ENCODE results near the gene VWA1.

VWA1 gene

DNA sequence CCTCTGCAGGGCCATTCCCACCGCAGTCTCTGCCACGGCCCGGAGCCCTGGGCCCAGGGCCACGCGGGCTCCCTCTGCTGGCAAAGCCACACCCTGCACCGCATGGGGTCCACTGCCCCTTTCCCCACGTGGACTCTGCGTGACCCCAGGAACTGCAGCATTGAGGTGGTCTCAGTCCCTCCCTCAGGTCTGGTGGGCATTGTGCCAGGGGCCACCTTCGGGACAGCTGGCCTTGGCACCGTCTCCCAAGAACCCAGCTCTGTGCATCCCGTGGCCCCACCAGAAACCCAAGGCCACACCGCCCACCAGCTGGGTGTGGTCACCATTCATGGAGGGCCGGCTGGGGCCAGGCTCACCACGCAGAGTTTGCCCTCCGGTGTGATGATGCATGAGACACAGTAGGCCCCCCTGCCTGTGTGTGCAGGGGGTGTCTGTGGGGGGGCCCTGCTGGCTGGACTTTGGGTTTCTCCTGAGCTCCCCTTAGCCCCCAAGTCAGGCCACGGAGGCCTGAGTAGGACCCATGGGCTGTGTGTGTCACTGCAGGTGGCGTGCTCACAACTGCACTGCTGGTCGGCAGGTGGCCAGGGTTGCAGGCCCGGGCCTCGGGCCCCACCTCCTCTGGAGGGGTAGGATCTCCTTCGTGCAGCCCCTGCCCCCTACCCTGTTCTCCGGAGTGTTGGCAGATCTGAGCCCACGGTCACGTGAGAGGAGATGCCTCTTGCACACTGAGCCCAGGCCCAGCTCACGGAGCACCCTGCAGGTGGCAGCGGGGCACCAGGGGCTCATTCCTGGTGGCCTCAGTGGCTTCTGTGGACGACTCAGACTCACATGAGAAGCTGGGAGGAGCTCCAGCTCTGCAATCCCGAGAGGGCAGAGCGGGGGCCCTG is 5.8 kb downstream of the VWA1 start (continued):
- TF ChIP-seq ZFP69B (tag by site-specific recombination; IDR thresholded peaks at IDR 0.05) (peak; percentile 92), YY2 (tag by site-specific recombination; IDR thresholded peaks at IDR 0.05) (0 out of 2 replicates have a peak, but pooled peaks have one; percentile 24), KLF1 (tag by site-specific recombination; IDR thresholded peaks at IDR 0.05) (peak; percentile 96), ZNF514 (tag by site-specific recombination; IDR thresholded peaks at IDR 0.05) (no peak), ZBTB48 (tag by site-specific recombination; IDR thresholded peaks at IDR 0.05) (peak; percentile 47; the same call in 1 of the 2 replicates), ZNF626 (tag by site-specific recombination; IDR thresholded peaks at IDR 0.05) (no peak), ZNF530 (tag by site-specific recombination; IDR thresholded peaks at IDR 0.05; ENCODE audit: low read depth) (no peak), ZNF785 (tag by site-specific recombination; IDR thresholded peaks at IDR 0.05) (0 out of 2 replicates have a peak, but pooled peaks have one; percentile 17), ZNF830 (tag by site-specific recombination; IDR thresholded peaks at IDR 0.05; ENCODE audit: low read depth) (no peak), ZIC2 (tag by site-specific recombination; IDR thresholded peaks at IDR 0.05) (peak; percentile 76), ZNF521 (tag by site-specific recombination; IDR thresholded peaks at IDR 0.05) (no peak), ZNF302 (tag by site-specific recombination; IDR thresholded peaks at IDR 0.05; ENCODE audit: low read depth) (no peak), ZNF561 (tag by site-specific recombination; IDR thresholded peaks at IDR 0.05; ENCODE audit: borderline replicate concordance) (no peak), KLF10 (tag by site-specific recombination; IDR thresholded peaks at IDR 0.05) (no peak), ZNF76 (tag by site-specific recombination; IDR thresholded peaks at IDR 0.05; ENCODE audit: borderline replicate concordance, low read depth) (no peak), ZNF175 (tag by site-specific recombination; IDR thresholded peaks at IDR 0.05) (no peak), ZNF473 (tag by site-specific recombination; IDR thresholded peaks at IDR 0.05) (no peak), ZNF544 (tag by site-specific recombination; IDR thresholded peaks at IDR 0.05) (no peak), ZBTB8A (tag by site-specific recombination; IDR thresholded peaks at IDR 0.05) (peak; percentile 51)
- TF ChIP-seq, protein P1, sequence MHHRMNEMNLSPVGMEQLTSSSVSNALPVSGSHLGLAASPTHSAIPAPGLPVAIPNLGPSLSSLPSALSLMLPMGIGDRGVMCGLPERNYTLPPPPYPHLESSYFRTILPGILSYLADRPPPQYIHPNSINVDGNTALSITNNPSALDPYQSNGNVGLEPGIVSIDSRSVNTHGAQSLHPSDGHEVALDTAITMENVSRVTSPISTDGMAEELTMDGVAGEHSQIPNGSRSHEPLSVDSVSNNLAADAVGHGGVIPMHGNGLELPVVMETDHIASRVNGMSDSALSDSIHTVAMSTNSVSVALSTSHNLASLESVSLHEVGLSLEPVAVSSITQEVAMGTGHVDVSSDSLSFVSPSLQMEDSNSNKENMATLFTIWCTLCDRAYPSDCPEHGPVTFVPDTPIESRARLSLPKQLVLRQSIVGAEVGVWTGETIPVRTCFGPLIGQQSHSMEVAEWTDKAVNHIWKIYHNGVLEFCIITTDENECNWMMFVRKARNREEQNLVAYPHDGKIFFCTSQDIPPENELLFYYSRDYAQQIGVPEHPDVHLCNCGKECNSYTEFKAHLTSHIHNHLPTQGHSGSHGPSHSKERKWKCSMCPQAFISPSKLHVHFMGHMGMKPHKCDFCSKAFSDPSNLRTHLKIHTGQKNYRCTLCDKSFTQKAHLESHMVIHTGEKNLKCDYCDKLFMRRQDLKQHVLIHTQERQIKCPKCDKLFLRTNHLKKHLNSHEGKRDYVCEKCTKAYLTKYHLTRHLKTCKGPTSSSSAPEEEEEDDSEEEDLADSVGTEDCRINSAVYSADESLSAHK (tag by site-specific recombination; IDR thresholded peaks at IDR 0.05), result no peak
- TF ChIP-seq, protein P2, sequence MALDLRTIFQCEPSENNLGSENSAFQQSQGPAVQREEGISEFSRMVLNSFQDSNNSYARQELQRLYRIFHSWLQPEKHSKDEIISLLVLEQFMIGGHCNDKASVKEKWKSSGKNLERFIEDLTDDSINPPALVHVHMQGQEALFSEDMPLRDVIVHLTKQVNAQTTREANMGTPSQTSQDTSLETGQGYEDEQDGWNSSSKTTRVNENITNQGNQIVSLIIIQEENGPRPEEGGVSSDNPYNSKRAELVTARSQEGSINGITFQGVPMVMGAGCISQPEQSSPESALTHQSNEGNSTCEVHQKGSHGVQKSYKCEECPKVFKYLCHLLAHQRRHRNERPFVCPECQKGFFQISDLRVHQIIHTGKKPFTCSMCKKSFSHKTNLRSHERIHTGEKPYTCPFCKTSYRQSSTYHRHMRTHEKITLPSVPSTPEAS (tag by site-specific recombination; IDR thresholded peaks at IDR 0.05), result no peak
- TF ChIP-seq, protein P3, sequence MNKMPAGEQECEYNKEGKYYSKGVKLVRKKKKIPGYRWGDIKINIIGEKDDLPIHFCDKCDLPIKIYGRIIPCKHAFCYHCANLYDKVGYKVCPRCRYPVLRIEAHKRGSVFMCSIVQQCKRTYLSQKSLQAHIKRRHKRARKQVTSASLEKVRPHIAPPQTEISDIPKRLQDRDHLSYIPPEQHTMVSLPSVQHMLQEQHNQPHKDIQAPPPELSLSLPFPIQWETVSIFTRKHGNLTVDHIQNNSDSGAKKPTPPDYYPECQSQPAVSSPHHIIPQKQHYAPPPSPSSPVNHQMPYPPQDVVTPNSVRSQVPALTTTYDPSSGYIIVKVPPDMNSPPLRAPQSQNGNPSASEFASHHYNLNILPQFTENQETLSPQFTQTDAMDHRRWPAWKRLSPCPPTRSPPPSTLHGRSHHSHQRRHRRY (tag by site-specific recombination; IDR thresholded peaks at IDR 0.05), result 0 out of 2 replicates have a peak, but pooled peaks have one; percentile 17
- TF ChIP-seq, protein P4, sequence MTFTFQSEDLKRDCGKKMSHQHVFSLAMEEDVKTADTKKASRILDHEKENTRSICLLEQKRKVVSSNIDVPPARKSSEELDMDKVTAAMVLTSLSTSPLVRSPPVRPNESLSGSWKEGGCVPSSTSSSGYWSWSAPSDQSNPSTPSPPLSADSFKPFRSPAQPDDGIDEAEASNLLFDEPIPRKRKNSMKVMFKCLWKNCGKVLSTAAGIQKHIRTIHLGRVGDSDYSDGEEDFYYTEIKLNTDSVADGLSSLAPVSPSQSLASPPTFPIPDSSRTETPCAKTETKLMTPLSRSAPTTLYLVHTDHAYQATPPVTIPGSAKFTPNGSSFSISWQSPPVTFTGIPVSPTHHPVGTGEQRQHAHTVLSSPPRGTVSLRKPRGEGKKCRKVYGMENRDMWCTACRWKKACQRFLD (tag by site-specific recombination; IDR thresholded peaks at IDR 0.05), result no peak
- TF ChIP-seq, protein P5, sequence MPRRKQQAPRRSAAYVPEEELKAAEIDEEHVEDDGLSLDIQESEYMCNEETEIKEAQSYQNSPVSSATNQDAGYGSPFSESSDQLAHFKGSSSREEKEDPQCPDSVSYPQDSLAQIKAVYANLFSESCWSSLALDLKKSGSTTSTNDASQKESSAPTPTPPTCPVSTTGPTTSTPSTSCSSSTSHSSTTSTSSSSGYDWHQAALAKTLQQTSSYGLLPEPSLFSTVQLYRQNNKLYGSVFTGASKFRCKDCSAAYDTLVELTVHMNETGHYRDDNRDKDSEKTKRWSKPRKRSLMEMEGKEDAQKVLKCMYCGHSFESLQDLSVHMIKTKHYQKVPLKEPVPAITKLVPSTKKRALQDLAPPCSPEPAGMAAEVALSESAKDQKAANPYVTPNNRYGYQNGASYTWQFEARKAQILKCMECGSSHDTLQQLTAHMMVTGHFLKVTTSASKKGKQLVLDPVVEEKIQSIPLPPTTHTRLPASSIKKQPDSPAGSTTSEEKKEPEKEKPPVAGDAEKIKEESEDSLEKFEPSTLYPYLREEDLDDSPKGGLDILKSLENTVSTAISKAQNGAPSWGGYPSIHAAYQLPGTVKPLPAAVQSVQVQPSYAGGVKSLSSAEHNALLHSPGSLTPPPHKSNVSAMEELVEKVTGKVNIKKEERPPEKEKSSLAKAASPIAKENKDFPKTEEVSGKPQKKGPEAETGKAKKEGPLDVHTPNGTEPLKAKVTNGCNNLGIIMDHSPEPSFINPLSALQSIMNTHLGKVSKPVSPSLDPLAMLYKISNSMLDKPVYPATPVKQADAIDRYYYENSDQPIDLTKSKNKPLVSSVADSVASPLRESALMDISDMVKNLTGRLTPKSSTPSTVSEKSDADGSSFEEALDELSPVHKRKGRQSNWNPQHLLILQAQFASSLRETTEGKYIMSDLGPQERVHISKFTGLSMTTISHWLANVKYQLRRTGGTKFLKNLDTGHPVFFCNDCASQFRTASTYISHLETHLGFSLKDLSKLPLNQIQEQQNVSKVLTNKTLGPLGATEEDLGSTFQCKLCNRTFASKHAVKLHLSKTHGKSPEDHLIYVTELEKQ (tag by site-specific recombination; IDR thresholded peaks at IDR 0.05; ENCODE audit: borderline replicate concordance), result no peak
- TF ChIP-seq, protein P6, sequence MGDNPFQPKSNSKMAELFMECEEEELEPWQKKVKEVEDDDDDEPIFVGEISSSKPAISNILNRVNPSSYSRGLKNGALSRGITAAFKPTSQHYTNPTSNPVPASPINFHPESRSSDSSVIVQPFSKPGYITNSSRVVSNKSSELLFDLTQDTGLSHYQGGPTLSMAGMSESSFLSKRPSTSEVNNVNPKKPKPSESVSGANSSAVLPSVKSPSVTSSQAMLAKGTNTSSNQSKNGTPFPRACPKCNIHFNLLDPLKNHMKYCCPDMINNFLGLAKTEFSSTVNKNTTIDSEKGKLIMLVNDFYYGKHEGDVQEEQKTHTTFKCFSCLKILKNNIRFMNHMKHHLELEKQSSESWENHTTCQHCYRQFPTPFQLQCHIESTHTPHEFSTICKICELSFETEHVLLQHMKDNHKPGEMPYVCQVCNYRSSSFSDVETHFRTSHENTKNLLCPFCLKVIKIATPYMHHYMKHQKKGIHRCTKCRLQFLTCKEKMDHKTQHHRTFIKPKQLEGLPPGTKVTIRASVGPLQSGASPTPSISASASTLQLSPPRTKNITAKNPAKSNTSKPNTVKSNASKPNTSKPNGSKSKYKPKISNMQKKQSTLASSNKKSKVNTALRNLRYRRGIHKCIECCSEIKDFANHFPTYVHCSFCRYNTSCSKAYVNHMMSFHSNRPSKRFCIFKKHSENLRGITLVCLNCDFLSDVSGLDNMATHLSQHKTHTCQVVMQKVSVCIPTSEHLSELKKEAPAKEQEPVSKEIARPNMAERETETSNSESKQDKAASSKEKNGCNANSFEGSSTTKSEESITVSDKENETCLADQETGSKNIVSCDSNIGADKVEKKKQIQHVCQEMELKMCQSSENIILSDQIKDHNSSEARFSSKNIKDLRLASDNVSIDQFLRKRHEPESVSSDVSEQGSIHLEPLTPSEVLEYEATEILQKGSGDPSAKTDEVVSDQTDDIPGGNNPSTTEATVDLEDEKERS (tag by site-specific recombination; IDR thresholded peaks at IDR 0.05), result no peak
